Astrocyte (in vitro differentiated cells and primary cell): ENCODE measurements around the gene BRD7.

Experiments used
- EZH2 ChIP-seq: IDR thresholded peaks from 2 replicates; pipeline ENCODE4 v1.6.1; 2012; ENCODE audit warnings: mild to moderate bottlenecking, low read length, inconsistent platforms; ENCODE audit not compliant: insufficient read depth
- TF ChIP-seq, protein P1 (sequence below): IDR thresholded peaks from 2 replicates; pipeline ENCODE4 v1.5.1; 2011; ENCODE audit warnings: low read depth, mild to moderate bottlenecking, inconsistent platforms, low read length, moderate library complexity; ENCODE audit not compliant: insufficient read depth

DNA sequence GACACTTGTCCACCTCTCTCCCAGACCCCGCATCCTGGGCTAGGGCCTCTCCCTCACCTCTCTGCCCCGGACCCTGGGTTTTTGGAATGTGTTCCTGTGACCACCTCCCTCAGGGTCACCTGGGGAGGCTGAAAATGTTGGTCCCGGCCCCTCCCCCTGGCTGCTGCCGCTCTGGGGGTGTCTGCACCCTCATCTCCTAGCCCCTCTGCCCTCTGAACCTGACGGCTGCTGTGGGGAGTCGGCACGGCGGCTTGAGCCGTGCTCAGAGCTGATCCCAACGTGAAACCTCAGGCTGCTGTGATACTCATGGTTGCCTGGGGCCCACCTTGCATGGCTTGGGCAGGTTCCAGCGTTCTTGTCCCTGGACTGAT lies 59.6 kb downstream of the BRD7 start:
- TF ChIP-seq, protein P1, sequence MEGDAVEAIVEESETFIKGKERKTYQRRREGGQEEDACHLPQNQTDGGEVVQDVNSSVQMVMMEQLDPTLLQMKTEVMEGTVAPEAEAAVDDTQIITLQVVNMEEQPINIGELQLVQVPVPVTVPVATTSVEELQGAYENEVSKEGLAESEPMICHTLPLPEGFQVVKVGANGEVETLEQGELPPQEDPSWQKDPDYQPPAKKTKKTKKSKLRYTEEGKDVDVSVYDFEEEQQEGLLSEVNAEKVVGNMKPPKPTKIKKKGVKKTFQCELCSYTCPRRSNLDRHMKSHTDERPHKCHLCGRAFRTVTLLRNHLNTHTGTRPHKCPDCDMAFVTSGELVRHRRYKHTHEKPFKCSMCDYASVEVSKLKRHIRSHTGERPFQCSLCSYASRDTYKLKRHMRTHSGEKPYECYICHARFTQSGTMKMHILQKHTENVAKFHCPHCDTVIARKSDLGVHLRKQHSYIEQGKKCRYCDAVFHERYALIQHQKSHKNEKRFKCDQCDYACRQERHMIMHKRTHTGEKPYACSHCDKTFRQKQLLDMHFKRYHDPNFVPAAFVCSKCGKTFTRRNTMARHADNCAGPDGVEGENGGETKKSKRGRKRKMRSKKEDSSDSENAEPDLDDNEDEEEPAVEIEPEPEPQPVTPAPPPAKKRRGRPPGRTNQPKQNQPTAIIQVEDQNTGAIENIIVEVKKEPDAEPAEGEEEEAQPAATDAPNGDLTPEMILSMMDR, result no peak
- TF ChIP-seq EZH2, result no peak
